Left lung (tissue), 10 donors: ENCODE data around the gene GINS1. TPM values are rescaled to one million over a fixed set of nuclear protein-coding genes. Genes with fewer than 3 reads are reported as not detected.

Experiments
- ATAC-seq: fragments of 200-7000 bp; cut with Tn5 transposase; one replicate; pipeline ENCODE4 v1.9.1; 2020; ENCODE audit warnings: moderate library complexity
- DNase-seq, 4 donors: peaks; one replicate each; pipeline ENCODE4 v3.0.0-alpha.2; 2013 to 2020
- H3K27ac ChIP-seq, 2 donors: fragments of 200-600 bp; sonication (generic) in 1 of 2; one replicate each; pipeline versions ENCODE4 v1.5.0 to v1.8.0; 2020 to 2021
- H3K27me3 ChIP-seq, 2 donors: fragments of 200-600 bp; sonication (generic) in 1 of 2; one replicate each; pipeline versions ENCODE4 v1.5.0 to v1.8.0; 2020 to 2021
- H3K36me3 ChIP-seq, 2 donors: fragments of 200-600 bp; sonication (generic) in 1 of 2; one replicate each; pipeline versions ENCODE4 v1.5.0 to v1.8.0; 2020 to 2021
- H3K4me1 ChIP-seq, 2 donors: fragments of 200-600 bp; one replicate each; pipeline ENCODE4 v1.8.0; 2021
- H3K4me3 ChIP-seq, 2 donors: fragments of 200-600 bp; sonication (generic) in 1 of 2; one replicate each; pipeline versions ENCODE4 v1.5.0 to v1.8.0; 2020 to 2021; ENCODE audit warnings: mild to moderate bottlenecking in 1 of 2
- H3K9me3 ChIP-seq, 2 donors: fragments of 200-600 bp; sonication (generic) in 1 of 2; one replicate each; pipeline versions ENCODE4 v1.5.0 to v1.8.0; 2020 to 2021
- CTCF ChIP-seq, 2 donors: fragments of 200-600 bp; sonication (generic) in 1 of 2; IDR thresholded peaks; one replicate each; pipeline versions ENCODE4 v1.5.0 to v1.8.0; 2021; ENCODE audit warnings: antibody characterized with exemption in 2 of 2
- intact Hi-C, 2 donors: fragments of 100-400 bp; cut with DNase I; formaldehyde crosslinking; loops; one replicate each; pipeline versions ENCODE4 v1.11.2 to v1.14.2; 2022
- polyA plus RNA-seq, 6 donors: library from polyadenylated mRNA; unstranded; fragments of 120-200 nt; gene quantifications; one replicate each; pipeline ENCODE4 v1.2.1, GENCODE V29; 2013; ENCODE audit not compliant: insufficient read length in 6 of 6
- total RNA-seq, 2 donors: library from RNA; stranded (reverse); fragmentation: NEBNext Ultra II Directional; extraction: Animal tissue kit (Norgen Biotek cat#: 25700); gene quantifications; one replicate each; pipeline ENCODE4 v1.2.1, GENCODE V29; 2021
- donor health status: DM: no; HTN: yes; CAD: no.
- donor health status: DM: no; HTN: no; CAD: no.

GINS1 gene
- total and polyA plus RNA-seq, 8 donors = 4.8 to 22.9 (median 15.5) TPM

- ATAC-seq (no peak), DNase-seq (peak in 1 of 4 donors; percentile 46)
- H3K36me3 ChIP-seq = no peaks in the 10 kb centered on the region
- intact Hi-C loops = no loop called here
- no peak overlapping the region for H3K27ac ChIP-seq
- TF ChIP-seq CTCF (IDR thresholded peaks at IDR 0.05) = no peak
- no peaks in the 10 kb centered on the region for H3K9me3 ChIP-seq
- no peak overlapping the region for H3K4me3 ChIP-seq
- no peaks in the 10 kb centered on the region for H3K4me1 ChIP-seq
- H3K27me3 ChIP-seq = no peaks in the 10 kb centered on the region
Measured at GRCh38 chr20:25496165-25496967, 88.9 kb downstream of the GINS1 start.

- intact Hi-C loops = no loop called here
- no peak overlapping the region for H3K4me3 ChIP-seq
- H3K27me3 ChIP-seq = no peaks in the 10 kb centered on the region
- no peaks in the 10 kb centered on the region for H3K9me3 ChIP-seq
- H3K4me1 ChIP-seq = no peaks in the 10 kb centered on the region
- ATAC-seq = no peak
- H3K27ac ChIP-seq = no peak overlapping the region
- H3K36me3 ChIP-seq = no peaks in the 10 kb centered on the region
- TF ChIP-seq CTCF (IDR thresholded peaks at IDR 0.05) = no peak
- peak in 1 of 4 donors; percentile 39 for DNase-seq
Measured at GRCh38 chr20:25496968-25497401, 89.5 kb downstream of the GINS1 start.

- peak in 1 of 4 donors; percentile 71 for DNase-seq
- Histone ChIP-seq H3K36me3 (no peaks in the 10 kb centered on the region), H3K4me3 (no peak overlapping the region), H3K27ac (no peak overlapping the region), H3K4me1 (no peaks in the 10 kb centered on the region), H3K9me3 (no peaks in the 10 kb centered on the region), H3K27me3 (no peaks in the 10 kb centered on the region)
- intact Hi-C loops = no loop called here
- TF ChIP-seq CTCF (IDR thresholded peaks at IDR 0.05) = no peak
- ATAC-seq = no peak
Measured at GRCh38 chr20:25497586-25498279, 90.3 kb downstream of the GINS1 start.

Other genes starting within 250 kb of the GINS1 start
- 10 to 100 TPM; 72.7 to 76.3 TPM for gene ENTPD6, start 212.0 kb upstream of the GINS1 start, total RNA-seq
- gene ENTPD6, start 212.0 kb upstream of the GINS1 start, polyA plus RNA-seq = 10 to 100 TPM; 40.2 to 54.1 (median 45.0) TPM
- 10 to 100 TPM; 78.2 to 81.3 TPM for gene PYGB, start 159.6 kb upstream of the GINS1 start, total RNA-seq
- gene PYGB, start 159.6 kb upstream of the GINS1 start, polyA plus RNA-seq = 10 to 100 TPM; 37.8 to 56.3 (median 46.7) TPM
- 10 to 100 TPM; 52.1 to 57.8 TPM for gene ABHD12, start 16.8 kb upstream of the GINS1 start, total RNA-seq
- gene ABHD12, start 16.8 kb upstream of the GINS1 start, polyA plus RNA-seq = 10 to 100 TPM; 39.7 to 48.2 (median 46.3) TPM
- 10 to 100 TPM in 1 of 2 donors, 1 to 10 TPM in 1; 9.6 to 17.0 TPM for gene NINL, start 177.9 kb downstream of the GINS1 start, total RNA-seq
- gene NINL, start 177.9 kb downstream of the GINS1 start, polyA plus RNA-seq = 10 to 100 TPM; 62.4 to 78.8 (median 71.5) TPM
- gene NANP, start 216.3 kb downstream of the GINS1 start, total RNA-seq = 1 to 10 TPM; 4.7 to 7.4 TPM
- gene NANP, start 216.3 kb downstream of the GINS1 start, polyA plus RNA-seq = 1 to 10 TPM; 4.1 to 5.4 (median 4.9) TPM